GM23338 (cell line): ENCODE results near the gene ASTN1. TPM values are rescaled to one million over a fixed set of nuclear protein-coding genes. Genes with fewer than 3 reads are reported as not detected.

Source experiments
- ATAC-seq: fragments of 200-7000 bp; cut with Tn5 transposase; 3 replicates; pipeline ENCODE4 v1.9.1; 2020
- DNase-seq: peaks from one replicate; pipeline ENCODE4 v3.0.0-alpha.2; 2015; ENCODE audit warnings: low spot score
- H2AFZ ChIP-seq: fragments of 200-600 bp; sonication (generic); 2 replicates; pipeline ENCODE4 v1.8.0; 2016; ENCODE audit warnings: antibody characterized with exemption, mild to moderate bottlenecking, moderate library complexity
- H3F3A ChIP-seq: fragments of 200-600 bp; sonication (generic); replicated peaks from 2 replicates; pipeline ENCODE4 v1.8.0; 2017; ENCODE audit warnings: antibody characterized with exemption, mixed run types, low read depth
- H3K27ac ChIP-seq: fragments of 200-600 bp; sonication (generic); 2 replicates; pipeline ENCODE4 v1.6.1; 2016; ENCODE audit warnings: low read depth
- H3K27me3 ChIP-seq: fragments of 200-600 bp; sonication (generic); 2 replicates; pipeline ENCODE4 v1.8.0; 2016; ENCODE audit warnings: mild to moderate bottlenecking, mixed run types, moderate library complexity; ENCODE audit not compliant: insufficient read depth
- H3K36me3 ChIP-seq: fragments of 200-600 bp; sonication (generic); 2 replicates; pipeline ENCODE4 v1.8.0; 2016; ENCODE audit warnings: mild to moderate bottlenecking; ENCODE audit not compliant: insufficient read depth
- H3K4me1 ChIP-seq: fragments of 200-600 bp; sonication (generic); 2 replicates; pipeline ENCODE4 v1.8.0; 2016; ENCODE audit warnings: mild to moderate bottlenecking, moderate library complexity; ENCODE audit not compliant: insufficient read depth
- H3K4me2 ChIP-seq: fragments of 200-600 bp; sonication (generic); 2 replicates; pipeline ENCODE4 v1.7.1; 2017; ENCODE audit warnings: mixed run types
- H3K4me3 ChIP-seq: fragments of 200-600 bp; sonication (generic); 2 replicates; pipeline ENCODE4 v1.6.1; 2016; ENCODE audit warnings: mixed run types
- H3K79me2 ChIP-seq: fragments of 200-600 bp; sonication (generic); replicated peaks from 2 replicates; pipeline ENCODE4 v1.8.0; 2017; ENCODE audit warnings: mild to moderate bottlenecking; ENCODE audit not compliant: insufficient read depth
- H3K9me2 ChIP-seq: fragments of 200-600 bp; sonication (generic); 2 replicates; pipeline ENCODE4 v1.8.0; 2017; ENCODE audit not compliant: insufficient read depth
- H4K20me1 ChIP-seq: fragments of 200-600 bp; sonication (generic); replicated peaks from 2 replicates; pipeline ENCODE4 v1.8.0; 2017; ENCODE audit warnings: mild to moderate bottlenecking; ENCODE audit not compliant: insufficient read depth
- H3K27ac Mint-ChIP-seq: 2 replicates; pipeline ENCODE4 v1.8.0; 2020; ENCODE audit warnings: inconsistent platforms, mild to moderate bottlenecking, moderate library complexity, mixed read lengths
- H3K27me3 Mint-ChIP-seq: 3 replicates; pipeline ENCODE4 v1.8.0; 2022; ENCODE audit warnings: low read depth, mild to moderate bottlenecking, moderate library complexity, mixed read lengths, inconsistent platforms; ENCODE audit not compliant: insufficient read depth, poor library complexity
- H3K36me3 Mint-ChIP-seq: 3 replicates; pipeline ENCODE4 v1.8.0; 2021; ENCODE audit warnings: low read depth, mild to moderate bottlenecking, inconsistent platforms, moderate library complexity, mixed read lengths
- H3K4me1 Mint-ChIP-seq: 3 replicates; pipeline ENCODE4 v1.8.0; 2020; ENCODE audit warnings: mild to moderate bottlenecking, inconsistent platforms, mixed read lengths
- H3K4me3 Mint-ChIP-seq: 3 replicates; pipeline ENCODE4 v1.8.0; 2021; ENCODE audit warnings: moderate library complexity, mild to moderate bottlenecking, inconsistent platforms, mixed read lengths
- H3K9me3 Mint-ChIP-seq: 3 replicates; pipeline ENCODE4 v1.8.0; 2020; ENCODE audit warnings: moderate library complexity, mild to moderate bottlenecking, inconsistent platforms, mixed read lengths
- CREB1 ChIP-seq: fragments of 250-450 bp; sonication (Bioruptor Pico); IDR thresholded peaks from 2 replicates; pipeline ENCODE4 v1.5.0; 2020; ENCODE audit warnings: low read depth, mild to moderate bottlenecking, moderate library complexity
- CTCF ChIP-seq, 2 experiments: fragments of 200-600 bp in 1 of 2; sonication (generic) in 1 of 2; conservative IDR thresholded peaks; 2 replicates each; pipeline versions ENCODE4 v1.5.1 to v1.6.1; 2016 to 2017; ENCODE audit warnings: antibody characterized with exemption in 2 of 2, low read depth in 2 of 2, mild to moderate bottlenecking in 2 of 2, moderate library complexity in 1 of 2
- ETS1 ChIP-seq: IDR thresholded peaks from 2 replicates; pipeline ENCODE4 v1.6.1; 2016; ENCODE audit warnings: antibody characterized with exemption
- EZH2 ChIP-seq: fragments of 200-600 bp; sonication (generic); IDR thresholded peaks from one replicate; pipeline ENCODE4 v1.8.0; 2017; ENCODE audit warnings: antibody characterized with exemption, mild to moderate bottlenecking, low read depth; ENCODE audit not compliant: unreplicated experiment
- EZH2phosphoT487 ChIP-seq: fragments of 200-600 bp; sonication (generic); IDR thresholded peaks from one replicate; pipeline ENCODE4 v1.8.1; 2018; ENCODE audit warnings: antibody characterized with exemption; ENCODE audit not compliant: unreplicated experiment
- JUNB ChIP-seq: IDR thresholded peaks from one replicate; pipeline ENCODE4 v1.6.1; 2016; ENCODE audit warnings: antibody characterized with exemption; ENCODE audit not compliant: unreplicated experiment
- NANOG ChIP-seq: IDR thresholded peaks from 2 replicates; pipeline ENCODE4 v1.6.1; 2016; ENCODE audit warnings: antibody characterized with exemption, borderline replicate concordance
- POLR2AphosphoS5 ChIP-seq: IDR thresholded peaks from 2 replicates; pipeline ENCODE4 v1.6.1; 2016; ENCODE audit warnings: antibody characterized with exemption, low read depth
- REST ChIP-seq: IDR thresholded peaks from one replicate; pipeline ENCODE4 v1.6.1; 2018; ENCODE audit warnings: antibody characterized with exemption; ENCODE audit not compliant: unreplicated experiment
- STAT1 ChIP-seq: IDR thresholded peaks from one replicate; pipeline ENCODE4 v1.6.1; 2016; ENCODE audit warnings: antibody characterized with exemption; ENCODE audit not compliant: unreplicated experiment
- ZNF114 ChIP-seq: fragments of 250-450 bp; sonication (Bioruptor Pico); IDR thresholded peaks from 2 replicates; pipeline ENCODE4 v1.5.0; 2020; ENCODE audit warnings: mild to moderate bottlenecking, moderate library complexity
- ZNF331 ChIP-seq: fragments of 250-450 bp; sonication (Bioruptor Pico); IDR thresholded peaks from 2 replicates; pipeline ENCODE4 v1.5.0; 2020; ENCODE audit warnings: low read depth, mild to moderate bottlenecking, moderate library complexity
- ZNF462 ChIP-seq: fragments of 250-450 bp; sonication (Bioruptor Pico); IDR thresholded peaks from 2 replicates; pipeline ENCODE4 v1.5.0; 2020; ENCODE audit warnings: mild to moderate bottlenecking, moderate library complexity
- polyA plus RNA-seq: library from polyadenylated mRNA; unstranded; fragments of >200 nt; fragmentation: Nextera tagmentation; extraction: Ambion mirVana; gene quantifications from 2 replicates; pipeline ENCODE4 v1.2.1, GENCODE V29; 2016
- total RNA-seq: library from RNA; depleted of rRNA; stranded (reverse); fragments of >200 nt; shearing (Covaris generic); gene quantifications from 2 replicates; pipeline ENCODE4 v1.2.3, GENCODE V29; 2014

The ASTN1 gene
- total and polyA plus RNA-seq, 2 experiments from 2014 or later = 2.0 to 5.2 TPM

GRCh38 chr1:177088966-177089365 lies 75.5 kb downstream of the ASTN1 start:
- TF ChIP-seq ZNF114 (CRISPR knock-in tag) (no peak), EZH2phosphoT487 (no peak), NANOG (no peak), JUNB (no peak), ZNF462 (no peak), ZNF331 (no peak), ETS1 (no peak), CTCF (conservative IDR thresholded peaks at IDR 0.05; ENCODE audit: low read depth in 2 of 2) (no peak), STAT1 (no peak), POLR2AphosphoS5 (no peak), CREB1 (no peak), REST (no peak), EZH2 (no peak)
- no peak overlapping the region for H3K4me3 ChIP-seq
- H4K20me1 ChIP-seq = no peaks in the 10 kb centered on the region
- peaks cover 4% of the 10 kb centered on the region; the same call in 1 of the 2 replicates for H3K4me1 ChIP-seq
- Mint-ChIP-seq H3K4me3 (no peak overlapping the region), H3K36me3 (no peaks in the 10 kb centered on the region), H3K27me3 (no peaks in the 10 kb centered on the region), H3K4me1 (peaks cover 10% of the 10 kb centered on the region; the same call in 2 of the 3 replicates), H3K27ac (no peak overlapping the region), H3K9me3 (no peaks in the 10 kb centered on the region)
- H3K27me3 ChIP-seq = no peaks in the 10 kb centered on the region
- H2AFZ ChIP-seq = no peak overlapping the region
- DNase-seq (no peak), ATAC-seq (peak; percentile 34; the same call in 1 of the 3 replicates)
- H3F3A ChIP-seq = no peaks in the 10 kb centered on the region
- H3K27ac ChIP-seq = no peak overlapping the region
- no peaks in the 10 kb centered on the region for H3K36me3 ChIP-seq
- no peaks in the 10 kb centered on the region for H3K79me2 ChIP-seq
- H3K4me2 ChIP-seq = no peak overlapping the region
- H3K9me2 ChIP-seq = no peaks in the 10 kb centered on the region
